Umbilical cord (tissue), 2 donors: ENCODE measurements around the gene LARGE1. TPM values are rescaled to one million over a fixed set of nuclear protein-coding genes. Genes with fewer than 3 reads are reported as not detected.

ENCODE experiments used
- DNase-seq: peaks from one replicate; pipeline ENCODE4 v3.0.0-alpha.2; 2015; ENCODE audit warnings: low spot score
- total RNA-seq: library from RNA; depleted of rRNA; stranded (reverse); fragments of >200 nt; gene quantifications from one replicate; pipeline ENCODE4 v1.2.3, GENCODE V29; 2014; ENCODE audit warnings: low replicate concordance; ENCODE audit not compliant: insufficient read depth

LARGE1 gene
- total RNA-seq, 1 donor from 2014 or later = 32.5 TPM

GRCh38 chr22:33564683-33565082, 355.6 kb downstream of the LARGE1 start:
- DNase-seq = no peak

- no peak for DNase-seq
Observed at GRCh38 chr22:33563220-33563964, 356.9 kb downstream of the LARGE1 start.

DNA sequence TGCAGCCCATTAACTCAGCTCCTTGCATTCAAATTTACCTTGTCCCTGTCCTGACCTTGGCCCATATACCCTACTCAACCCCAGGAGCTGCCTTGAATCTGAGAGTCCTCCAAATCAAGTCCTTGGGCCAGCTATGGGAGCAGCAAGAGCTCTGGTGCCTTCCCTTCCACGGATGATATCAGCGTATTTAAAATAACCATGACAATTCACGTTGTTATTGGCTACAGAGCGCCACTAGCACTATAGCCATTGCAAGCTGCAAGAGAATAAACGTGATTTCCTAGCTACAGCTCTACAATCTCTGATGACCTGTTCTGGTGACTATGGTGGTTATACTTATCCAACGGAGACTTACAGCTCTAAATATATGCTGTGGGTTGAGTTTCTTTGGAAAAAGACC, 357.8 kb downstream of the LARGE1 start:
- DNase-seq = no peak

GRCh38 chr22:33561149-33561807, 359.0 kb downstream of the LARGE1 start:
- no peak for DNase-seq

GRCh38 chr22:33557836-33558235, 362.4 kb downstream of the LARGE1 start:
- DNase-seq = no peak

GRCh38 chr22:33555814-33556522, 364.3 kb downstream of the LARGE1 start:
- DNase-seq = no peak

- no peak for DNase-seq
Observed at GRCh38 chr22:33553493-33553892, 366.8 kb downstream of the LARGE1 start.

- DNase-seq = no peak
Observed at GRCh38 chr22:33544707-33545106, 375.6 kb downstream of the LARGE1 start.

DNA sequence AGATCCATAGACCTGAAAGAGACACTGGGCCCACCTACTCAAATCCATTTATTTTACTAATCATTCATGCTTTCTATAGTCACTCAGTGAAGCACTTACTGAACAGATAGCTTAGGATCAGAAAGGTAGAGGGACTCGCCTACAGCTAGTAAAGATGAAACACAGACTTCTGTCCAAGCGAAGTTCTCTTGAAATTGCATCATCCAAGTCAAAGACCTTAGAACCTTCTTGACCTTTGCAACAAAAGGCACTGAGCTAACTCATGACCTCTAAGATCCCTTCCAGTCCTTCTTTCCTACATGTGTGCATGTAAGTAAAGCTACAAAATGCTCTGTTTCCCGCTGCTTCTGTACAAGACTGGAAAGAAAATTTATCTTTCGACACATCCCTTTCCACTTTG, 377.6 kb downstream of the LARGE1 start:
- DNase-seq = no peak

DNA sequence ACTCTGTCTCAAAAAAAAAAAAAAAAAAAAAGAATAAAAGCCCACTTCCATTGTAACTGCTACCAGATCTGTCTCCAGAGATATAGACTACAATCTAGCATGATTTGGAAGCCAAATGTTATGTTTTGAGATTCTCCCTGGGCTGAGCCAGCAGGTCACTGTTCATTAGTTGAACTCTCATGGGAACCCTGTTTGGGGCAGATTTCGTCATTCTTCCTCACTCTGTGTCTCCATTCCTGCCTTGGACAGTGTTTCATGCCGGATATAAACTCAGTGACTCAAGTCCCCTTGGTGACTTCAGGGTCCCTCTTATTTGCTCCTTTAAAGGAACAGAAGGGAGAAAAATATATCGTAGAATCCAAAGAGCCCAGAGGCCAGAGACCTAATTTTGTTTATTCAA, 378.1 kb downstream of the LARGE1 start:
- no peak for DNase-seq

- DNase-seq = no peak
Observed at GRCh38 chr22:33539902-33540751, 380.1 kb downstream of the LARGE1 start.

DNA sequence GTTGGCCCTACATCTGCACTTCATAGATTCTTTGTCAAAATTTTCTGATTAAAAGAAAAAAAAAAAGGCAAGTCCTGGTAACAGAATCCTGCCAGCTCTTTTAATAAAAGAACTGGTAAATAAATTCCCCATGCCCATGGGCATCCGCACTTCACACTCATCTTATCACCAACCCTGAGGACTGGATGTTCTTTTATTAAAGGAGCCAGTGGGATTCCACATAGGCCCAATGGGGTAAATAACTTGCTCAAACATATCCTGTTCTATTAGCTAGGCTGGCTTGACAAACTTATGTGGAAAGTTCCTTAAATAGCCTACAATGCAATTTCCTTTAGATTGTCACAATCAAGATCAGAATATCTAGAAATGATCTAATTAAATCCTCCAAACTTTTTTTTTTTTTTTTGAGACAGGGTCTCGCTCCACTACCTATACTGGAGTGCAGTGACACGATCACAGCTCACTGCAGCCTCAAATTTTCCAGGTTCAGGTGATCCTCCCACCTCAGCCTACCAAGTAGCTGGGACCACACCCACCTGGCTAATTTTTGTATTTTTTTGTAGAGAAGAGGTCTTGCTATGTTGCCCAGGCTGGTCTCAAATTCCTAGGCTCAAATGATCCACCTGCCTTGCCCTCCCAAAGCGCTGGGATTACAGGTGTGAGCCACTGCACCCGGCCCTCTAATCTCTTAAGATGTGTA, 380.9 kb downstream of the LARGE1 start:
- no peak for DNase-seq

GRCh38 chr22:33538277-33538885, 381.9 kb downstream of the LARGE1 start:
- DNase-seq = no peak

- no peak for DNase-seq
Observed at GRCh38 chr22:33537059-33537458, 383.2 kb downstream of the LARGE1 start.

DNA sequence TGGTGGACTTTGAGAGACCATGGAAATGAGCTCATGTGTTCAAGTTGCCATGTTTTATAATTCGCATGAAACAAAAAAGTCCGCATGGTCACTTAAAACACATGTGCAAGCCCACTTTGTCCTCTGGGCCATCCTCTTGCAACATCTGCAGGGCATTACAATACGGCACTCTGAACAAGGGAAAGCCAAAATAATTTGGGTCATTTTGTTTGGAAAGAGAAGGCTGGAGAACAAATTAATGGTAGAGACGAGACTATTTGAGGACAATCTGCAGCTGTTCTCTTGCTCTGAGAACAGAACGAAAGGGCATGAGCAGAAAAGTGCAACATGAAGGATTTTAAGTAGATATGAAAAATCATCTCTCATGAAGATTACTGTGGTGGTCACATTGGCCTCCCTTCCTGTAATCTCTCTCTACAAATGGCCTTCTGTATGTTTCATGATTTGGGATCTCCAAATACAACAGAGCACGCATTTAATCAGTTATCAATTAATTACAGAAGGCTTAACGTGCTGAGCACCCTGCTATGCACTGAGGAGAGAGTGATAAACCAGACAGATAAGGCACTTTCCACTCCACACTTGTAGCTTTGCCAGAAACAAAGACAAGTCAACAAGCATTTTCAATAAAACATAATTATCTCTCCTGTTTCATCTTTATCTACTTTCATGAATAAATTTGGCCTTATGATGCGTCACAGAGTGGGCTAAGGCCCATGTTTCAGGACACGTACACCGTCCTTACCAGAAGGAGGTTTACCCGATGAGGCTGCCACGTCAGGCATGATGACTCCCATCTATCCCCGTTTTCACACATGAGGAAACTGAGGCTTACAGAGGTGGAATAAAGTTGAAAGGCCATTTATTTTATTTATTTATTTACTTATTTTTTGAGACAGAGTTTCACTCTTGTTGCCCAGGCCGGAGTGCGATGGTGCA, 384.1 kb downstream of the LARGE1 start:
- DNase-seq = no peak

DNA sequence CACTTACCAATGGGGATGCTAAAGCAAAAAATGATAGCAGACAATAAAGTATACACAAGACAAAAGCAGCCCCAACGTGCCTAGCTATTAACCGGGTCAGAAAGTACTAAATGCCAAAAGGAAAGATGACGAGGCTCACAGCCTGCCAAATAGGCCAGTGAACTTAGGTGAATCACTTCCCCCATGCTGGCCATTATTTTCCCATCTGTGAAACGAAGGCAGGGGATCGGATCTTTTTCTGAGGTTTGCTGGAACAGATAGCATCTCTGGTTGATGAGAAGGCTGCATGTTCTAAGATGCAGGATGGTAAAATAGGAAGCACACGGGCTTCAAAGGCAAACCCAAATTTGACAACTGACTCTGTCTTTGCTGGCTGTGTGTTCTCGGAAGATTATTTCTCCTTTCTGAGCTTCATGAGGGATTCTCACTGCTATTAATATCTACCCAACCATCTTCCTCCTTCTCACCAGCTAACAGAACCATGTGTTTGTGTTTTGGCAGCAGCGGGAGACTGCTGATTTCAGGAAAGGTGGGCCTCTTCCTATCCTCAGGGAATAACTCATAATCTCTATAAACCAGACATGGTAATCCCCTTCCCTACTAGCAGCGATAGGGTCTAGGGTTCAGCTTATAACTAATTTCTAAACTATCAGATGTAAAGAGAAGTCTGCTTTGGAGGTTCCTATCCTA, 390.7 kb downstream of the LARGE1 start:
- DNase-seq = no peak

GRCh38 chr22:33528183-33528582, 392.1 kb downstream of the LARGE1 start:
- DNase-seq = no peak

- no peak for DNase-seq
Observed at GRCh38 chr22:33526434-33527107, 393.7 kb downstream of the LARGE1 start.
